Measurements from ENCODE around the gene FRY.
A peak's percentile ranks its signal among the peaks of the same experiment; 100 is the strongest.
"Not testable (repeated sequence)": the region's sequence is repeated elsewhere in the genome, so short reads cannot be mapped to it uniquely, and the experiment has no call there.

FRY gene

GRCh38 chr13:32031025-32031814, at the start of gene FRY:
TSS of gene FRY (plus strand) at chr13:32031774. CDS start at chr13:32031796, 22 bp downstream.
- DNase-seq, result peak in 54 of 56 donors; percentile 15 to 79 (median 58)

GRCh38 chr13:31982124-31982523, 49.5 kb upstream of the FRY start:
- DNase-seq, result no peak

- DNase-seq, result peak in 7 of 56 donors; percentile 6 to 42 (median 19)
Measured at GRCh38 chr13:31982540-31982939, 49.0 kb upstream of the FRY start.

- not testable (repeated sequence) for DNase-seq
Measured at GRCh38 chr13:31983696-31984095, 47.9 kb upstream of the FRY start.

- DNase-seq, result not testable (repeated sequence)
Measured at GRCh38 chr13:31984388-31984787, 47.2 kb upstream of the FRY start.

- no peak for DNase-seq
Measured at GRCh38 chr13:31986676-31987470, 44.7 kb upstream of the FRY start.

- no peak for DNase-seq
Measured at GRCh38 chr13:31987535-31988170, 43.9 kb upstream of the FRY start.

GRCh38 chr13:31994367-31994766, 37.2 kb upstream of the FRY start:
- not testable (repeated sequence) for DNase-seq

GRCh38 chr13:31996601-31997000, 35.0 kb upstream of the FRY start:
- no peak for DNase-seq

- DNase-seq, result no peak
Measured at GRCh38 chr13:31997641-31998040, 33.9 kb upstream of the FRY start.

GRCh38 chr13:31998131-31998530, 33.4 kb upstream of the FRY start:
- no peak for DNase-seq

GRCh38 chr13:32000754-32001153, 30.8 kb upstream of the FRY start:
- DNase-seq, result not testable (repeated sequence)

- DNase-seq, result no peak
Measured at GRCh38 chr13:32001154-32001768, 30.3 kb upstream of the FRY start.

GRCh38 chr13:32001769-32002168, 29.8 kb upstream of the FRY start:
- DNase-seq, result no peak

- no peak for DNase-seq
Measured at GRCh38 chr13:32002873-32003272, 28.7 kb upstream of the FRY start.

GRCh38 chr13:32007494-32007893, 24.1 kb upstream of the FRY start:
- DNase-seq, result no peak

GRCh38 chr13:32008518-32009175, 22.9 kb upstream of the FRY start:
- no peak for DNase-seq

- DNase-seq, result no peak
Measured at GRCh38 chr13:32009362-32009761, 22.2 kb upstream of the FRY start.

GRCh38 chr13:32010136-32010535, 21.4 kb upstream of the FRY start:
- no peak for DNase-seq

GRCh38 chr13:32011971-32012370, 19.6 kb upstream of the FRY start:
- DNase-seq, result no peak

GRCh38 chr13:32013181-32013580, 18.4 kb upstream of the FRY start:
- DNase-seq, result no peak

All from nucleus accumbens (tissue), 56 donors.